PC-3 (cell line): Measurements from ENCODE around the gene ZMYND10. TPM values are rescaled to one million over a fixed set of nuclear protein-coding genes. Genes with fewer than 3 reads are reported as not detected.

Experiments used
- ATAC-seq: fragments of 200-7000 bp; cut with Tn5 transposase; 2 replicates; pipeline ENCODE4 v1.9.1; 2020; ENCODE audit warnings: mild to moderate bottlenecking, moderate library complexity
- BruUV-seq: library from RNA; stranded (reverse); fragments of 400-500 nt; replicated peaks from 2 replicates; lab custom pipeline; 2021; lab: Mats Ljungman, UMichigan
- CTCF ChIA-PET: fragments of 300-600 bp; sonication (Branson Sonifier 250); formaldehyde crosslinking; loops from one replicate; lab custom pipeline; 2022; ENCODE audit warnings: antibody characterized with exemption; lab: Charles Lee
- POLR2A ChIA-PET: fragments of 300-600 bp; sonication (Branson Sonifier 250); formaldehyde crosslinking; loops from one replicate; lab custom pipeline; 2022; ENCODE audit warnings: antibody characterized with exemption; ENCODE audit not compliant: unreplicated experiment; lab: Charles Lee
- DNase-seq: peaks from one replicate; pipeline ENCODE4 v3.0.0-alpha.2; 2015
- H2AFZ ChIP-seq: fragments of 300-600 bp; sonication (generic); 2 replicates; pipeline ENCODE4 v1.6.0; 2016; ENCODE audit warnings: antibody characterized with exemption, low read length
- H3F3A ChIP-seq: fragments of 300-600 bp; sonication (generic); one replicate; pipeline ENCODE4 v1.6.0; 2017; ENCODE audit warnings: antibody characterized with exemption, low read length, control low read depth, mild to moderate bottlenecking; ENCODE audit not compliant: unreplicated experiment
- H3K27ac ChIP-seq: fragments of 300-600 bp; sonication (generic); 2 replicates; pipeline ENCODE4 v1.5.1; 2016; ENCODE audit warnings: mild to moderate bottlenecking, low read length
- H3K27me3 ChIP-seq: fragments of 300-600 bp; sonication (generic); 2 replicates; pipeline ENCODE4 v1.6.1; 2016; ENCODE audit warnings: low read length, mixed read lengths
- H3K36me3 ChIP-seq: fragments of 300-600 bp; sonication (generic); 2 replicates; pipeline ENCODE4 v1.6.1; 2016; ENCODE audit warnings: low read depth, mixed run types, low read length, mixed read lengths
- H3K4me1 ChIP-seq: fragments of 300-600 bp; sonication (generic); 2 replicates; pipeline ENCODE4 v1.5.1; 2016; ENCODE audit warnings: low read length; ENCODE audit not compliant: insufficient read depth
- H3K4me2 ChIP-seq: fragments of 300-600 bp; sonication (generic); 2 replicates; pipeline ENCODE4 v1.6.0; 2016; ENCODE audit warnings: low read length
- H3K4me3 ChIP-seq: fragments of 300-600 bp; sonication (generic); 2 replicates; pipeline ENCODE4 v1.5.1; 2016; ENCODE audit warnings: mild to moderate bottlenecking, low read length, mixed read lengths
- H3K79me2 ChIP-seq: fragments of 300-600 bp; sonication (generic); 2 replicates; pipeline ENCODE4 v1.6.1; 2017; ENCODE audit warnings: low read length, mixed read lengths
- H3K9ac ChIP-seq: fragments of 300-600 bp; sonication (generic); 2 replicates; pipeline ENCODE4 v1.6.0; 2016; ENCODE audit warnings: mild to moderate bottlenecking, low read length
- H3K9me2 ChIP-seq: fragments of 300-600 bp; sonication (generic); replicated peaks from 2 replicates; pipeline ENCODE4 v1.6.1; 2016; ENCODE audit warnings: mixed run types, low read length, mixed read lengths
- H3K9me3 ChIP-seq: fragments of 300-600 bp; sonication (generic); 2 replicates; pipeline ENCODE4 v1.6.1; 2016; ENCODE audit warnings: low read length, mixed read lengths
- H4K20me1 ChIP-seq: fragments of 300-600 bp; sonication (generic); 2 replicates; pipeline ENCODE4 v1.6.1; 2016; ENCODE audit warnings: low read length, mixed read lengths
- EZH2 ChIP-seq: fragments of 300-600 bp; sonication (generic); IDR thresholded peaks from one replicate; pipeline ENCODE4 v1.6.1; 2017; ENCODE audit warnings: antibody characterized with exemption, mild to moderate bottlenecking, low read length; ENCODE audit not compliant: unreplicated experiment
- EZH2phosphoT487 ChIP-seq: fragments of 300-600 bp; sonication (generic); IDR thresholded peaks from 2 replicates; pipeline ENCODE4 v1.6.1; 2018; ENCODE audit warnings: mild to moderate bottlenecking, antibody characterized with exemption, low read length, borderline replicate concordance
- intact Hi-C: fragments of 100-400 bp; cut with micrococcal nuclease; formaldehyde crosslinking; loops from 2 replicates; pipeline ENCODE4 v1.9.0; 2023
- total RNA-seq: library from RNA; depleted of rRNA; stranded (reverse); fragments of >200 nt; gene quantifications from 2 replicates; pipeline ENCODE4 v1.2.3, GENCODE V29; 2014; rRNA removed
- TF ChIP-seq, protein P1 (sequence below): fragments of 300-600 bp; sonication (generic); conservative IDR thresholded peaks from 2 replicates; pipeline ENCODE4 v1.5.1; 2017; ENCODE audit warnings: antibody characterized with exemption, low read depth, mild to moderate bottlenecking, low read length

ZMYND10 gene
- total RNA-seq, 1 experiment from 2014 or later: 1.6 TPM

DNA sequence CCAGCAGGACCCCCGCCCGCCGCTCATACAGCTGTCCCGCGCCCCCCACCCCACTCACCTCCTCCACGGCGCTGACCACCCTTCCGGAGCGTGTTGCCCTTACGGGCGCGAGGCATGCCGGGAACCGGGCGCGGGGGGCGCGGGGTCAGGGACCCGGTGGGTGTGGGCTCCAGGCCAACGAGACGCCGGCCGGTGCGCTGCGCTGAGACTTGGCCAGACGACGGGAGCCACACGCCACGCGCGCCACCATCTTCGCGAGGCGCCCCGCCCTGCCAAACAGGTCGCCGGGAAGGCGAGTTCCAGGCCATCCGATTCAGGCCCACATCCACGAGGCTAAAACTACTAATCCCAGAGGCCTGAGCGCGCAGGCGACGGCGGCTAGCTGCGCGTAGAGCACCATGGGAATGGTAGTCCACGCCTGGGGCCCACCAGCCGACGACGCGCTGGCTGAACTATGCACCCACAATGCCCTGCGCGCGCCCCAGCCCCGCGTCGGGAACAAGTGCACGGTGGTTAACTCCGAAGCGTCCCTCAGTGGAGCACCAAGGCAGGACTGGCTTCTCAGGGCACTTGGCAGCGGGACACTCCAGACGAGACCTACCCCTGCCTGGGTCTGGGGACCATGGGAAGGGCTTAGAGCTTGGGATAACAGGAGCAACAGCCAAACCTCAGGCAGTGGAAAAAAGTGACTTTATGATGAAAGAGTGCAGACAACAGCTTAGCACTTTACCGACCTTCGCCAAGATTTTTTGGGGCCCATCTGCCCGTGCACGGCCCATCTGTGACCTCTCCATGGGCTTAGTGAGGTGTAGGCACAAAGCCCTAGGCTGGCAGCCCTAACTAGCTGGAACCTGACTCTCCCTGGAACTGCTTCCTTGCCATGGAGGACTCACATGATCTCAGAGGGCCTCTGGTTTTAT, 53.1 kb downstream of the ZMYND10 start, which contains the start of gene IFRD2:
IFRD2 (minus strand) TSS at position 271 of the 920 bp plus-strand sequence; CDS start at position 116, 155 bp downstream.
- CTCF ChIA-PET: interaction anchor here (0.7 to 0.9 kb wide), 2 partner anchors 32 to 36 kb away, joined by 3 to 5 read pairs; no protein-coding TSS in a partner anchor
- Histone ChIP-seq H3K4me2 (peak within 1 kb of the TSS; percentile 100), H3K4me3 (peak within 1 kb of the TSS; percentile 97), H3K27ac (peak within 1 kb of the TSS; percentile 81), H3K4me1 (peaks cover 6% of the 10 kb centered on the region), H3K79me2 (peaks cover 32% of the 10 kb centered on the region), H3K9me2 (no peaks in the 10 kb centered on the region), H3F3A (peaks cover 4% of the 10 kb centered on the region), H3K36me3 (peaks cover 32% of the 10 kb centered on the region), H3K9me3 (no peaks in the 10 kb centered on the region), H2AFZ (peak within 1 kb of the TSS; percentile 85), H4K20me1 (no peaks in the 10 kb centered on the region), H3K27me3 (no peaks in the 10 kb centered on the region), H3K9ac (peak within 1 kb of the TSS; percentile 97)
- DNase-seq: peak; percentile 98
- ATAC-seq: peak; percentile 98
- TSS peak; percentile 98 for BruUV-seq
- TF ChIP-seq EZH2 (no peak), EZH2phosphoT487 (no peak)
- TF ChIP-seq, protein P1, sequence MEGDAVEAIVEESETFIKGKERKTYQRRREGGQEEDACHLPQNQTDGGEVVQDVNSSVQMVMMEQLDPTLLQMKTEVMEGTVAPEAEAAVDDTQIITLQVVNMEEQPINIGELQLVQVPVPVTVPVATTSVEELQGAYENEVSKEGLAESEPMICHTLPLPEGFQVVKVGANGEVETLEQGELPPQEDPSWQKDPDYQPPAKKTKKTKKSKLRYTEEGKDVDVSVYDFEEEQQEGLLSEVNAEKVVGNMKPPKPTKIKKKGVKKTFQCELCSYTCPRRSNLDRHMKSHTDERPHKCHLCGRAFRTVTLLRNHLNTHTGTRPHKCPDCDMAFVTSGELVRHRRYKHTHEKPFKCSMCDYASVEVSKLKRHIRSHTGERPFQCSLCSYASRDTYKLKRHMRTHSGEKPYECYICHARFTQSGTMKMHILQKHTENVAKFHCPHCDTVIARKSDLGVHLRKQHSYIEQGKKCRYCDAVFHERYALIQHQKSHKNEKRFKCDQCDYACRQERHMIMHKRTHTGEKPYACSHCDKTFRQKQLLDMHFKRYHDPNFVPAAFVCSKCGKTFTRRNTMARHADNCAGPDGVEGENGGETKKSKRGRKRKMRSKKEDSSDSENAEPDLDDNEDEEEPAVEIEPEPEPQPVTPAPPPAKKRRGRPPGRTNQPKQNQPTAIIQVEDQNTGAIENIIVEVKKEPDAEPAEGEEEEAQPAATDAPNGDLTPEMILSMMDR: no peak
- POLR2A ChIA-PET: interaction anchor here (1.4 to 1.5 kb wide), 2 partner anchors 24 to 45 kb away, joined by 4 to 5 read pairs; no protein-coding TSS in a partner anchor
- intact Hi-C loops: no loop called here

Other genes starting within 250 kb of the ZMYND10 start
- 47.3 and 50.5 TPM in 2 replicates for gene SEMA3F, start 190.4 kb downstream of the ZMYND10 start, total RNA-seq
- gene GNAT1, start 154.1 kb downstream of the ZMYND10 start, total RNA-seq: 0.22 TPM in 1 of 2 replicates, not detected in the other
- 0.17 and 3.3 TPM in 2 replicates for gene SLC38A3, start 140.5 kb downstream of the ZMYND10 start, total RNA-seq
- gene GNAI2, start 109.5 kb downstream of the ZMYND10 start, total RNA-seq: 221 and 254 TPM in 2 replicates
- 40.1 and 63.9 TPM in 2 replicates for gene SEMA3B, start 76.6 kb downstream of the ZMYND10 start, total RNA-seq
- not detected in 2 replicates for gene LSMEM2, start 66.6 kb downstream of the ZMYND10 start, total RNA-seq
- gene IFRD2, start 53.3 kb downstream of the ZMYND10 start, total RNA-seq: 223 and 300 TPM in 2 replicates
- 13.2 and 20.8 TPM in 2 replicates for gene HYAL3, start 46.3 kb downstream of the ZMYND10 start, total RNA-seq
- gene NAA80, start 46.3 kb downstream of the ZMYND10 start, total RNA-seq: 8.7 and 16.6 TPM in 2 replicates
- 0.23 and 1.3 TPM in 2 replicates for gene HYAL1, start 42.2 kb downstream of the ZMYND10 start, total RNA-seq
- 97.8 and 111 TPM in 2 replicates for gene HYAL2, start 23.0 kb downstream of the ZMYND10 start, total RNA-seq
- 143 and 156 TPM in 2 replicates for gene TUSC2, start 17.5 kb downstream of the ZMYND10 start, total RNA-seq
- gene RASSF1, start 4.9 kb downstream of the ZMYND10 start, total RNA-seq: 20.0 and 21.4 TPM in 2 replicates
- gene NPRL2, start 5.0 kb upstream of the ZMYND10 start, total RNA-seq: 40.9 and 56.9 TPM in 2 replicates
- 37.1 and 44.3 TPM in 2 replicates for gene CYB561D2, start 5.1 kb upstream of the ZMYND10 start, total RNA-seq
- 54.9 and 56.6 TPM in 2 replicates for gene TMEM115, start 13.8 kb upstream of the ZMYND10 start, total RNA-seq
- 0.17 and 0.44 TPM in 2 replicates for gene CACNA2D2, start 157.9 kb upstream of the ZMYND10 start, total RNA-seq
- gene C3orf18, start 222.0 kb upstream of the ZMYND10 start, total RNA-seq: 31.2 and 33.9 TPM in 2 replicates
- 20.3 and 22.2 TPM in 2 replicates for gene HEMK1, start 223.8 kb upstream of the ZMYND10 start, total RNA-seq